Measurements from ENCODE around the gene SOCS3.

The SOCS3 gene

GRCh38 chr17:78400581-78401240, 40.8 kb upstream of the SOCS3 start:
- Histone ChIP-seq H3K9ac (ENCODE audit: low read length in 5 of 5) (no peak overlapping the region), H3K4me3 (ENCODE audit: low read depth in 1 of 5, low read length in 5 of 5) (no peak overlapping the region), H3K27ac (ENCODE audit: low read depth, low read length) (no peak overlapping the region), H3K4me1 (ENCODE audit: control insufficient read depth in 5 of 5, insufficient read depth in 5 of 5, low read length in 5 of 5) (peaks cover 5 to 34% (median 26%) of the 10 kb centered on the region in 5 donors), H3K9me3 (ENCODE audit: control insufficient read depth in 5 of 5, low read length in 5 of 5) (no peaks in the 10 kb centered on the region), H3K27me3 (ENCODE audit: control insufficient read depth in 5 of 5, insufficient read depth in 4 of 5, low read length in 5 of 5) (no peaks in the 10 kb centered on the region), H3K36me3 (ENCODE audit: control insufficient read depth in 5 of 5, insufficient read depth in 5 of 5, low read length in 5 of 5) (peaks cover 0 to 87% (median 81%) of the 10 kb centered on the region in 5 donors)

GRCh38 chr17:78399693-78400144, 39.8 kb upstream of the SOCS3 start:
- peaks cover 0 to 85% (median 83%) of the 10 kb centered on the region in 5 donors for H3K36me3 ChIP-seq (ENCODE audit: control insufficient read depth in 5 of 5, insufficient read depth in 5 of 5, low read length in 5 of 5)
- no peak overlapping the region for H3K27ac ChIP-seq (ENCODE audit: low read depth, low read length)
- H3K4me3 ChIP-seq (ENCODE audit: low read depth in 1 of 5, low read length in 5 of 5), result no peak overlapping the region
- H3K4me1 ChIP-seq (ENCODE audit: control insufficient read depth in 5 of 5, insufficient read depth in 5 of 5, low read length in 5 of 5), result peaks cover 8 to 36% (median 34%) of the 10 kb centered on the region in 5 donors
- H3K27me3 ChIP-seq (ENCODE audit: control insufficient read depth in 5 of 5, insufficient read depth in 4 of 5, low read length in 5 of 5), result no peaks in the 10 kb centered on the region
- H3K9ac ChIP-seq (ENCODE audit: low read length in 5 of 5), result no peak overlapping the region
- no peaks in the 10 kb centered on the region for H3K9me3 ChIP-seq (ENCODE audit: control insufficient read depth in 5 of 5, low read length in 5 of 5)

- no peaks in the 10 kb centered on the region for H3K27me3 ChIP-seq (ENCODE audit: control insufficient read depth in 5 of 5, insufficient read depth in 4 of 5, low read length in 5 of 5)
- H3K36me3 ChIP-seq (ENCODE audit: control insufficient read depth in 5 of 5, insufficient read depth in 5 of 5, low read length in 5 of 5), result peaks cover 0 to 83% (median 80%) of the 10 kb centered on the region in 5 donors
- no peaks in the 10 kb centered on the region for H3K9me3 ChIP-seq (ENCODE audit: control insufficient read depth in 5 of 5, low read length in 5 of 5)
- peak overlapping the region; percentile 74 for H3K27ac ChIP-seq (ENCODE audit: low read depth, low read length)
- no peak overlapping the region for H3K4me3 ChIP-seq (ENCODE audit: low read depth in 1 of 5, low read length in 5 of 5)
- H3K9ac ChIP-seq (ENCODE audit: low read length in 5 of 5), result no peak overlapping the region
- H3K4me1 ChIP-seq (ENCODE audit: control insufficient read depth in 5 of 5, insufficient read depth in 5 of 5, low read length in 5 of 5), result peaks cover 9 to 40% (median 34%) of the 10 kb centered on the region in 5 donors
Observed at GRCh38 chr17:78399028-78399692, 39.3 kb upstream of the SOCS3 start.

- Histone ChIP-seq H3K9me3 (ENCODE audit: control insufficient read depth in 5 of 5, low read length in 5 of 5) (no peaks in the 10 kb centered on the region), H3K27ac (ENCODE audit: low read depth, low read length) (peak overlapping the region; percentile 74), H3K9ac (ENCODE audit: low read length in 5 of 5) (no peak overlapping the region), H3K4me3 (ENCODE audit: low read depth in 1 of 5, low read length in 5 of 5) (no peak overlapping the region), H3K36me3 (ENCODE audit: control insufficient read depth in 5 of 5, insufficient read depth in 5 of 5, low read length in 5 of 5) (peaks cover 3 to 78% (median 77%) of the 10 kb centered on the region in 5 donors), H3K27me3 (ENCODE audit: control insufficient read depth in 5 of 5, insufficient read depth in 4 of 5, low read length in 5 of 5) (no peaks in the 10 kb centered on the region), H3K4me1 (ENCODE audit: control insufficient read depth in 5 of 5, insufficient read depth in 5 of 5, low read length in 5 of 5) (peaks cover 10 to 46% (median 34%) of the 10 kb centered on the region in 5 donors)
Observed at GRCh38 chr17:78398390-78398789, 38.5 kb upstream of the SOCS3 start.

- Histone ChIP-seq H3K36me3 (ENCODE audit: control insufficient read depth in 5 of 5, insufficient read depth in 5 of 5, low read length in 5 of 5) (peaks cover 4 to 75% (median 73%) of the 10 kb centered on the region in 5 donors), H3K9me3 (ENCODE audit: control insufficient read depth in 5 of 5, low read length in 5 of 5) (no peaks in the 10 kb centered on the region), H3K27me3 (ENCODE audit: control insufficient read depth in 5 of 5, insufficient read depth in 4 of 5, low read length in 5 of 5) (no peaks in the 10 kb centered on the region), H3K4me1 (ENCODE audit: control insufficient read depth in 5 of 5, insufficient read depth in 5 of 5, low read length in 5 of 5) (peaks cover 10 to 46% (median 34%) of the 10 kb centered on the region in 5 donors), H3K9ac (ENCODE audit: low read length in 5 of 5) (peak overlapping the region in 1 of 5 donors; percentile 64), H3K4me3 (ENCODE audit: low read depth in 1 of 5, low read length in 5 of 5) (no peak overlapping the region), H3K27ac (ENCODE audit: low read depth, low read length) (peak overlapping the region; percentile 74)
Observed at GRCh38 chr17:78397681-78398101, 37.8 kb upstream of the SOCS3 start.

DNA sequence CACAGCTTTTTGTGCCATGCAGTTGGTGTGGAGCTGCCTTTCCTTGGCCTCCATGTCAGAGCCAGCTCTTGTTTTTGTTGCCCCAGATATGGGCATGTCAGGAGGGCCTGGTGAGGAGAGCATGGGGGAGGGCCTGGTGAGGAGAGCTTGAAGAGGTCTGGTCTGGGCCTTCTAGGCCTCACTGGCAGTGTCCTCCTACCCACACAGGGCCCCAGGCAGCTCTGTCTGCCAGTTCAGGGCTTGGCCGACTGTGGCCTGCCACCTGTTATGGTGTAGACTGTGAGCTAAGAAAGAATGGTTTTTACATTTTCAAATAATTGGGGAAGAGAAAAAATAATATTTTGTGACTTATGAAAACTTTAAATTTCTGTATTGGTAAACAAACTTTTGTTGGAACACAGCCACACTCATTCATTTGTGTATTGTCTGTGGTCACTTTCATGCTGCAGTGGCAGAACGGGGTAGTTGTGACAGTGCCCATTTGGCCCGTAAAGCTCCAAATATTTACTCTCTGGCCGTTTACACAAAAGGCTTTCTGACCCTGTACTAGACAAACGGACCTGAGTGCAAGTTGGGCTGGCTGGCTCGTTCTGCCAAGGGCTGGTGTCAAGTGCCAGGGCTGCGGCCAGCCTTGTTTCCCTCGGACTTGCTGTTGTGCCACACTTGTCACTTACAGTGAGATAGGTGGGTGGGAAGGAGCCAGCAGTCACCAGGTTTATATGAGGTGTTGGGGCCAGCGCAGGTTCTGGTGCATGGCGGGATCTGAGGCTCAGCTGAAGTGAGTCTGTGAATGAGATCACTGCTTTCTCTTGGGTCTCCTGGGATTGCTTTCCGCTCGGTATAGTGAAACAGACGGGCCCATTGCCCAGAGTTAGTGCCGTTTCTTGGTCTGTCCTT, 36.8 kb upstream of the SOCS3 start:
- Histone ChIP-seq H3K27ac (ENCODE audit: low read depth, low read length) (peak overlapping the region; percentile 74), H3K27me3 (ENCODE audit: control insufficient read depth in 5 of 5, insufficient read depth in 4 of 5, low read length in 5 of 5) (no peaks in the 10 kb centered on the region), H3K4me1 (ENCODE audit: control insufficient read depth in 5 of 5, insufficient read depth in 5 of 5, low read length in 5 of 5) (peaks cover 10 to 46% (median 34%) of the 10 kb centered on the region in 5 donors), H3K9me3 (ENCODE audit: control insufficient read depth in 5 of 5, low read length in 5 of 5) (no peaks in the 10 kb centered on the region), H3K4me3 (ENCODE audit: low read depth in 1 of 5, low read length in 5 of 5) (peak overlapping the region in 1 of 5 donors; percentile 19), H3K36me3 (ENCODE audit: control insufficient read depth in 5 of 5, insufficient read depth in 5 of 5, low read length in 5 of 5) (peaks cover 4 to 65% (median 64%) of the 10 kb centered on the region in 5 donors), H3K9ac (ENCODE audit: low read length in 5 of 5) (peak overlapping the region in 3 of 5 donors; percentile 53 to 64 (median 57))

DNA sequence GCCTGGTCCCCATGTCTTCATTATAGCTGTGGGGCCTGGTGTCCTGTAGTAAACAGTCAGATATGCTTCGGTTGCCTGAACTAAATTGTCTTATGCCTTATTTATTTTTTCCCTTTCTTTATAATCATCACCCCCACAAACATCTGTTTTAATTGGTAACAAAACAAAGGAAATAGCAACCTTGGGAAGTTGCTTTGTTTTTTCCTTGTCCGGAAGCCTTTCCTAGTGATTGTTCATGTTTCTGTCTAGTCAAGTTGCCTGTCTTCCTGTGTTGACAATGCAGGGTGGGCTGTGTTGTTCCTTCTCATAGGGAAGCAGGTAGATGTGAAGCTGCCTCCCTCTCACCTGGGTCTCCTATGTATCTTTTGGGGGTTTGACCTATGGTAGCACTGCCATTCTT, 35.3 kb upstream of the SOCS3 start:
- Histone ChIP-seq H3K9ac (ENCODE audit: low read length in 5 of 5) (peak overlapping the region in 1 of 5 donors; percentile 16), H3K36me3 (ENCODE audit: control insufficient read depth in 5 of 5, insufficient read depth in 5 of 5, low read length in 5 of 5) (peaks cover 4 to 53% (median 50%) of the 10 kb centered on the region in 5 donors), H3K4me1 (ENCODE audit: control insufficient read depth in 5 of 5, insufficient read depth in 5 of 5, low read length in 5 of 5) (peaks cover 10 to 60% (median 39%) of the 10 kb centered on the region in 5 donors), H3K4me3 (ENCODE audit: low read depth in 1 of 5, low read length in 5 of 5) (no peak overlapping the region), H3K27ac (ENCODE audit: low read depth, low read length) (peak overlapping the region; percentile 74), H3K9me3 (ENCODE audit: control insufficient read depth in 5 of 5, low read length in 5 of 5) (no peaks in the 10 kb centered on the region), H3K27me3 (ENCODE audit: control insufficient read depth in 5 of 5, insufficient read depth in 4 of 5, low read length in 5 of 5) (no peaks in the 10 kb centered on the region)

- no peak overlapping the region for H3K9ac ChIP-seq (ENCODE audit: low read length in 5 of 5)
- no peak overlapping the region for H3K4me3 ChIP-seq (ENCODE audit: low read depth in 1 of 5, low read length in 5 of 5)
- peaks cover 10 to 66% (median 44%) of the 10 kb centered on the region in 5 donors for H3K4me1 ChIP-seq (ENCODE audit: control insufficient read depth in 5 of 5, insufficient read depth in 5 of 5, low read length in 5 of 5)
- no peaks in the 10 kb centered on the region for H3K9me3 ChIP-seq (ENCODE audit: control insufficient read depth in 5 of 5, low read length in 5 of 5)
- no peaks in the 10 kb centered on the region for H3K27me3 ChIP-seq (ENCODE audit: control insufficient read depth in 5 of 5, insufficient read depth in 4 of 5, low read length in 5 of 5)
- no peak overlapping the region for H3K27ac ChIP-seq (ENCODE audit: low read depth, low read length)
- H3K36me3 ChIP-seq (ENCODE audit: control insufficient read depth in 5 of 5, insufficient read depth in 5 of 5, low read length in 5 of 5), result peaks cover 4 to 44% (median 41%) of the 10 kb centered on the region in 5 donors
Observed at GRCh38 chr17:78394209-78394608, 34.3 kb upstream of the SOCS3 start.

DNA sequence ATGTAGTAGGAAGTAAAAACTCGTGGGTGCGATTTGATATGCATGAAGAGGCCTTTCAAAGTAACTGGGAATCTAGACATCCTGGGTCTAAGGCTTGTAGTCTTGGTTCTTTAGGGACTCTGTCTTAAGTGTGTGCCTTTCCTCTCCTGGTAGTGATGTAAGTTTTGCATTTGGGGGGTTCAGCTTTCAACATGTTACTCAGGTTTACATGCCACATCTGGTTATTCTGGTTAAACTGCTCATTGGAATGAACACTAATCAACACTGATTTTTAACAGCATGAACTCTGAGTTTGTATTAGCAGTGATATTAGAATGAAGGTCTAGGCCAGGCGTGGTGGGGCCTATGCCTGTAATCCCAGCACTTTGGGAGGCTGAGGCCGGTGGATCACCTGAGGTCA, 33.7 kb upstream of the SOCS3 start:
- peaks cover 12 to 72% (median 44%) of the 10 kb centered on the region in 5 donors for H3K4me1 ChIP-seq (ENCODE audit: control insufficient read depth in 5 of 5, insufficient read depth in 5 of 5, low read length in 5 of 5)
- peaks cover 4 to 38% (median 35%) of the 10 kb centered on the region in 5 donors for H3K36me3 ChIP-seq (ENCODE audit: control insufficient read depth in 5 of 5, insufficient read depth in 5 of 5, low read length in 5 of 5)
- no peaks in the 10 kb centered on the region for H3K9me3 ChIP-seq (ENCODE audit: control insufficient read depth in 5 of 5, low read length in 5 of 5)
- no peak overlapping the region for H3K9ac ChIP-seq (ENCODE audit: low read length in 5 of 5)
- H3K27me3 ChIP-seq (ENCODE audit: control insufficient read depth in 5 of 5, insufficient read depth in 4 of 5, low read length in 5 of 5), result no peaks in the 10 kb centered on the region
- H3K4me3 ChIP-seq (ENCODE audit: low read depth in 1 of 5, low read length in 5 of 5), result no peak overlapping the region
- no peak overlapping the region for H3K27ac ChIP-seq (ENCODE audit: low read depth, low read length)

Data from subcutaneous abdominal adipose tissue (tissue), 5 donors.